ENCODE measurements around the gene PGM1. TPM values are rescaled to one million over a fixed set of nuclear protein-coding genes. Genes with fewer than 3 reads are reported as not detected.

The PGM1 gene
- polyA plus RNA-seq, 1 of the 3 experiments (the other 2 are of a cell fraction): 20.7 TPM

DNA sequence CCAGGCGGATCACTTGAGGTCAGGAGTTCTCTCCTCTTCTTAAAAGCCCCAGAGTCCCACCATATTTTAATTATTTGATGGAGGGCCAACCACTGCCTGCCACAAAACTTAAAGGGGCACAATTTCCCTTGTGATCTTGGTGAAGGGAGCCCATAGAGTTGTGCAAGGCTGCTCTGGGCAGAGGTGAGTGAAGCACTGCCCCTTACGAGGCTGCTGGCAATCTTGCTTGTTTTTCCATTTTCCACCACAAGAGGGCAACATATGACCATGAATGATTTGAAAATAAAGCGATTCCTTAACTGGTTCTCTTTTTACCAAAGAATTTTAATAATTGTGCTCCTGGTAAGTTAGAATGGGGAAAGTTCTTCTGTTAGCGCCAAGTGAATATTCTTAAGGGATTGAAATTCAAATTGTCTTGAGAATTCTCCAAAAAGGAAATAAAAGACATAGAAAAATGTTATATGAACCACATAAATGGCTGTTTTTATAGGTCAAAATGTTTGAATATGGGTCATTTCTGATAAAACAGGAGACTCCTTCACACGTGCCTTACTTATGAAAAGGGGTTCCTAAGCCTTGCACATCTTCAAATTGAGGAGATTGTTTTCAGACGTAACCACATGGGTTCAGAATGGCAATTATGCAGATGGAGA, 22.7 kb downstream of the PGM1 start (continued):
- TF ChIP-seq FOXM1 (IDR thresholded peaks at IDR 0.05; ENCODE audit: low read depth): no peak

DNA sequence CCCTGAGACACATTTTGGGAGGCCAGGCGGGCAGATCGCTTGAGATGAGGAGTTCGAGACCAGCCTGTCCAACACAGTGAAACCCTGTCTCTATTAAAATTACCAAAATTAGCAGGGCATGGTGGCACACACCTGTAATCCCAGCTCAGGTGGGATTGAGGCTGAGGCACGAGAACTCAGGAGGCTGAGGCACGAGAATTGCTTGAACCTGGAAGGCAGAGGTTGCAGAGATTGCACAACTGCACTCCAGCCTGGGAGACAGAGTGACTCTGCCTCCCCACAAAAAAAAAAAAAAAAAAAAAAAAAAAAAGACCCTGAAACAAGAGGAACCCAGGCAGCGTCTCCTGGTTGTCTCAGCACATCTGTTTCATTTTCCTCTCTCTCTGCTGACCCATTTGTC, 24.2 kb downstream of the PGM1 start:
- H3F3A ChIP-seq (replicated peaks; ENCODE audit: insufficient read depth): no peaks in the 10 kb centered on the region
- no peaks in the 10 kb centered on the region for H3K36me3 ChIP-seq (replicated peaks in 1 of 2; ENCODE audit: control insufficient read depth in 1 of 2, insufficient read depth in 2 of 2, low read length in 1 of 2)
- H3K27ac ChIP-seq (ENCODE audit: low read depth in 2 of 2, low read length in 1 of 2): no peak overlapping the region; a peak in 1 of 4 replicates
- H3K9ac ChIP-seq: no peak overlapping the region
- TF ChIP-seq, protein P1, sequence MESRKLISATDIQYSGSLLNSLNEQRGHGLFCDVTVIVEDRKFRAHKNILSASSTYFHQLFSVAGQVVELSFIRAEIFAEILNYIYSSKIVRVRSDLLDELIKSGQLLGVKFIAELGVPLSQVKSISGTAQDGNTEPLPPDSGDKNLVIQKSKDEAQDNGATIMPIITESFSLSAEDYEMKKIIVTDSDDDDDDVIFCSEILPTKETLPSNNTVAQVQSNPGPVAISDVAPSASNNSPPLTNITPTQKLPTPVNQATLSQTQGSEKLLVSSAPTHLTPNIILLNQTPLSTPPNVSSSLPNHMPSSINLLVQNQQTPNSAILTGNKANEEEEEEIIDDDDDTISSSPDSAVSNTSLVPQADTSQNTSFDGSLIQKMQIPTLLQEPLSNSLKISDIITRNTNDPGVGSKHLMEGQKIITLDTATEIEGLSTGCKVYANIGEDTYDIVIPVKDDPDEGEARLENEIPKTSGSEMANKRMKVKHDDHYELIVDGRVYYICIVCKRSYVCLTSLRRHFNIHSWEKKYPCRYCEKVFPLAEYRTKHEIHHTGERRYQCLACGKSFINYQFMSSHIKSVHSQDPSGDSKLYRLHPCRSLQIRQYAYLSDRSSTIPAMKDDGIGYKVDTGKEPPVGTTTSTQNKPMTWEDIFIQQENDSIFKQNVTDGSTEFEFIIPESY (IDR thresholded peaks at IDR 0.05; ENCODE audit: borderline replicate concordance, low read depth): no peak
- TF ChIP-seq TEAD4 (IDR thresholded peaks at IDR 0.05; ENCODE audit: borderline replicate concordance, insufficient read depth): no peak
- no peak for TF ChIP-seq FOXM1 (IDR thresholded peaks at IDR 0.05; ENCODE audit: low read depth)
- no peak for TF ChIP-seq FOXJ3 (CRISPR knock-in tag; IDR thresholded peaks at IDR 0.05)
- no peak for TF ChIP-seq MXI1 (IDR thresholded peaks at IDR 0.05; ENCODE audit: low read depth, low read length)
- TF ChIP-seq JUND (IDR thresholded peaks at IDR 0.05): no peak
- no peak for TF ChIP-seq ELF1 (IDR thresholded peaks at IDR 0.05)
- H3K4me2 ChIP-seq: no peak overlapping the region
- WGBS (ENCODE audit: low lambda C conversion rate): over 99% methylated on average over 6 of the region's 6 CpGs
- no peaks in the 10 kb centered on the region for H3K9me3 ChIP-seq
- H3K27me3 ChIP-seq (ENCODE audit: insufficient read depth): no peaks in the 10 kb centered on the region
- no peaks in the 10 kb centered on the region for H3K79me2 ChIP-seq (ENCODE audit: insufficient read depth)
- no peak overlapping the region for H2AFZ ChIP-seq (ENCODE audit: low read depth)
- no peak overlapping the region for H3K4me3 ChIP-seq (ENCODE audit: low read depth in 2 of 2, low read length in 1 of 2)
- H3K9me2 ChIP-seq: no peaks in the 10 kb centered on the region
- H3K4me1 ChIP-seq (ENCODE audit: control insufficient read depth in 1 of 2, insufficient read depth in 2 of 2, low read depth in 1 of 2, low read length in 1 of 2): peaks cover 0 to 5% of the 10 kb centered on the region in 2 experiments; a peak in 3 of 4 replicates
- no peak for DNase-seq
- ChIA-PET CTCF (interaction anchor here (0.8 to 3.4 kb wide), 12 partner anchors 8 to 1210 kb away, joined by 3 to 27 read pairs (median 4); no protein-coding TSS in a partner anchor), POLR2A (no interaction called here)
- H4K20me1 ChIP-seq (ENCODE audit: insufficient read depth): no peaks in the 10 kb centered on the region

DNA sequence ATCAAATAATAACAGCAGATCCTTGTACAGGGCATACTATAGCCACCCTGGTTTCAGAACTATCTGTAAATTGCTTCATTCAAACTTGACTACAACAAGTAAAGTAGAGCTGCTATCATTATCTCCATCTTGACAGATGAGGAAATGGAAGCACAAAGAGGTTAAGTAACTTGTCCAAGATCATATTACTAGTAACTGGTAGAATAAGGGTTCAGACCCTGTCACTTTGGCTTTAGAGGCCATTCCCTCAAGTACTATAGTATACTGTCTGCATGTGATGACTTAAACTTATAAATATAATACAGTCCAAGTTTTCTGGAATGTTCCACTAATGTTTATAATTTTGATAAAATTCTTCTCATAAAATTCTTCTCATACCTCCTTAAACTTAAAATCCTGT, 24.8 kb downstream of the PGM1 start:
- no peaks in the 10 kb centered on the region for H3K79me2 ChIP-seq (ENCODE audit: insufficient read depth)
- H3K4me3 ChIP-seq (ENCODE audit: low read depth in 2 of 2, low read length in 1 of 2): no peak overlapping the region
- no peak overlapping the region for H3K4me2 ChIP-seq
- H2AFZ ChIP-seq (ENCODE audit: low read depth): no peak overlapping the region
- no peaks in the 10 kb centered on the region for H3K9me3 ChIP-seq
- H3K27me3 ChIP-seq (ENCODE audit: insufficient read depth): no peaks in the 10 kb centered on the region
- H3K27ac ChIP-seq (ENCODE audit: low read depth in 2 of 2, low read length in 1 of 2): peak overlapping the region in 1 of 2 experiments; percentile 19; a peak in 1 of 4 replicates
- no peak overlapping the region for H3K9ac ChIP-seq
- H3K36me3 ChIP-seq (replicated peaks in 1 of 2; ENCODE audit: control insufficient read depth in 1 of 2, insufficient read depth in 2 of 2, low read length in 1 of 2): no peaks in the 10 kb centered on the region
- TF ChIP-seq FOXJ3 (CRISPR knock-in tag; IDR thresholded peaks at IDR 0.05) (no peak), RAD21 (IDR thresholded peaks at IDR 0.05; ENCODE audit: low read length) (no peak), TCF12 (IDR thresholded peaks at IDR 0.05) (no peak), TAF1 (IDR thresholded peaks at IDR 0.05; ENCODE audit: borderline replicate concordance, low read depth, low read length) (no peak), POLR2AphosphoS5 (IDR thresholded peaks at IDR 0.05; ENCODE audit: low read depth, low read length) (no peak), SIN3A (IDR thresholded peaks at IDR 0.05; ENCODE audit: borderline replicate concordance, low read depth, low read length) (no peak), YY1 (IDR thresholded peaks at IDR 0.05; ENCODE audit: low read depth) (no peak), EZH2phosphoT487 (IDR thresholded peaks at IDR 0.05; ENCODE audit: borderline replicate concordance, low read depth) (no peak), TEAD4 (IDR thresholded peaks at IDR 0.05; ENCODE audit: borderline replicate concordance, insufficient read depth) (no peak), RXRA (IDR thresholded peaks at IDR 0.05; ENCODE audit: borderline replicate concordance, low read depth) (no peak)
- TF ChIP-seq, protein P2, sequence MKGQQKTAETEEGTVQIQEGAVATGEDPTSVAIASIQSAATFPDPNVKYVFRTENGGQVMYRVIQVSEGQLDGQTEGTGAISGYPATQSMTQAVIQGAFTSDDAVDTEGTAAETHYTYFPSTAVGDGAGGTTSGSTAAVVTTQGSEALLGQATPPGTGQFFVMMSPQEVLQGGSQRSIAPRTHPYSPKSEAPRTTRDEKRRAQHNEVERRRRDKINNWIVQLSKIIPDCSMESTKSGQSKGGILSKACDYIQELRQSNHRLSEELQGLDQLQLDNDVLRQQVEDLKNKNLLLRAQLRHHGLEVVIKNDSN (IDR thresholded peaks at IDR 0.05; ENCODE audit: borderline replicate concordance, low read depth): no peak
- TF ChIP-seq, protein P3, sequence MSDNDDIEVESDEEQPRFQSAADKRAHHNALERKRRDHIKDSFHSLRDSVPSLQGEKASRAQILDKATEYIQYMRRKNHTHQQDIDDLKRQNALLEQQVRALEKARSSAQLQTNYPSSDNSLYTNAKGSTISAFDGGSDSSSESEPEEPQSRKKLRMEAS (IDR thresholded peaks at IDR 0.05; ENCODE audit: low read depth): no peak
- TF ChIP-seq, protein P1 (IDR thresholded peaks at IDR 0.05; ENCODE audit: borderline replicate concordance, low read depth): no peak
- POLR2A ChIA-PET: no interaction called here
- no peaks in the 10 kb centered on the region for H3K9me2 ChIP-seq
- no peaks in the 10 kb centered on the region for H3F3A ChIP-seq (replicated peaks; ENCODE audit: insufficient read depth)
- peaks cover 3 to 5% of the 10 kb centered on the region in 2 experiments; a peak in 3 of 4 replicates for H3K4me1 ChIP-seq (ENCODE audit: control insufficient read depth in 1 of 2, insufficient read depth in 2 of 2, low read depth in 1 of 2, low read length in 1 of 2)
- no peaks in the 10 kb centered on the region for H4K20me1 ChIP-seq (ENCODE audit: insufficient read depth)
- CTCF ChIA-PET: interaction anchor here (1.3 to 3.4 kb wide), 3 partner anchors 56 to 629 kb away, joined by 5 to 27 read pairs (median 11); no protein-coding TSS in a partner anchor
- DNase-seq: no peak
